Retinal pigment epithelial cell (primary cell): ENCODE results near the gene ALLC.

ENCODE experiments used
- DNase-seq: peaks from one replicate; pipeline ENCODE4 v3.0.0-alpha.2; 2010; ENCODE audit warnings: low read depth
- H3K4me3 ChIP-seq: 2 replicates; pipeline ENCODE4 v1.5.1; 2011; ENCODE audit warnings: mild to moderate bottlenecking, low read length, control low read depth, moderate library complexity
- TF ChIP-seq, protein P1 (sequence below): conservative IDR thresholded peaks from 2 replicates; pipeline ENCODE4 v1.5.1; 2011; ENCODE audit warnings: low read depth, low read length, control low read depth, inconsistent platforms

ALLC gene

DNA sequence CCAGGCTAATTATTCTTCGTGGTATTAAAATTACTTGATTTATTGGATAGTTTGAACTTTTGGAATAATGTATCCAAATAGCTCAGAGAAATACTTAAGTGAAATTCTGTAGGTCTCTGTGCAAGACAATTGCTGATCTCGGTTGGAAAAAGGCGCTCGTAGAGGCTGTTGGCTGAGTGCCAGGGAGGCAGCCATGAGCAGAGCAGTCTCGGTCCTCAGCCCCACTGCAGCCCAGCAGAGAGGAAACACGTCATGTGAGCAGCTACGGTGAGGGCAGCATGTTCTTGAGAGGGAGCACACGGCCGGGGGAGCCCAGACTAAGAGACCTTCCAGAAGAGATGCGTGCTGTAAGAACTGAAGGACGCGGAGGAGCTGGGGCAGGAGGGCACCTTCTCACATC is 87.9 kb downstream of the ALLC start:
- no peak overlapping the region for H3K4me3 ChIP-seq
- no peak for DNase-seq
- TF ChIP-seq, protein P1, sequence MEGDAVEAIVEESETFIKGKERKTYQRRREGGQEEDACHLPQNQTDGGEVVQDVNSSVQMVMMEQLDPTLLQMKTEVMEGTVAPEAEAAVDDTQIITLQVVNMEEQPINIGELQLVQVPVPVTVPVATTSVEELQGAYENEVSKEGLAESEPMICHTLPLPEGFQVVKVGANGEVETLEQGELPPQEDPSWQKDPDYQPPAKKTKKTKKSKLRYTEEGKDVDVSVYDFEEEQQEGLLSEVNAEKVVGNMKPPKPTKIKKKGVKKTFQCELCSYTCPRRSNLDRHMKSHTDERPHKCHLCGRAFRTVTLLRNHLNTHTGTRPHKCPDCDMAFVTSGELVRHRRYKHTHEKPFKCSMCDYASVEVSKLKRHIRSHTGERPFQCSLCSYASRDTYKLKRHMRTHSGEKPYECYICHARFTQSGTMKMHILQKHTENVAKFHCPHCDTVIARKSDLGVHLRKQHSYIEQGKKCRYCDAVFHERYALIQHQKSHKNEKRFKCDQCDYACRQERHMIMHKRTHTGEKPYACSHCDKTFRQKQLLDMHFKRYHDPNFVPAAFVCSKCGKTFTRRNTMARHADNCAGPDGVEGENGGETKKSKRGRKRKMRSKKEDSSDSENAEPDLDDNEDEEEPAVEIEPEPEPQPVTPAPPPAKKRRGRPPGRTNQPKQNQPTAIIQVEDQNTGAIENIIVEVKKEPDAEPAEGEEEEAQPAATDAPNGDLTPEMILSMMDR, result no peak

DNA sequence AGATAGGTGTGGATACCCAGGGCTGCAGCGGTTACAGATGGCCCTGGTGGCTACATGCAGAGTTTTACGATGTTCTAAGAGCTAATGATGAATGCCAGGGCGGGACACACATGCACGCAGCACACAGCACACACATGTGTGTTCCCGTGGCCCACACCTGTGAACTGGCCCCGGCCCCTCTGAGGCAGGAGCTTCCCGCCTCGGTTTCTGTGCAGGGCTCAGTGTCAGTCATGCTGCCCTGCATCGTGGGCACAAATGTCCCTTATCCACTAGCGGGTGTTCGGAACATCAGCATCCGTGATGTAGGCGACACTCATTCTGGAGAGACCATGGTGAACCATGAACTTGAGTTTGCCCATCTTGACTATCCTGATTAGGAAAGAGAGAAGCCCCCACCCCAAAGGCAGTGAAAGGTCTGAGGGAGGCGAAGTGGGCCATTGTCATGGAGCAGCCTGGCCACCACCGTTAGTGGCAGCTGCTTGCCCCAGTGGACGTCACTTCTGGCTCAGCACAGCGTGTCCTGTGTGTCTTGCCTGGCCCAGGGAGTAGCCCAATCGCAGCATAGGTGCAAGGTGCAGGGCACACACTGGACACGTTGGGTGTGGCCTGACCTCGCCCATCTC is 89.1 kb downstream of the ALLC start:
- TF ChIP-seq, protein P1, result no peak
- no peak overlapping the region for H3K4me3 ChIP-seq
- no peak for DNase-seq

DNA sequence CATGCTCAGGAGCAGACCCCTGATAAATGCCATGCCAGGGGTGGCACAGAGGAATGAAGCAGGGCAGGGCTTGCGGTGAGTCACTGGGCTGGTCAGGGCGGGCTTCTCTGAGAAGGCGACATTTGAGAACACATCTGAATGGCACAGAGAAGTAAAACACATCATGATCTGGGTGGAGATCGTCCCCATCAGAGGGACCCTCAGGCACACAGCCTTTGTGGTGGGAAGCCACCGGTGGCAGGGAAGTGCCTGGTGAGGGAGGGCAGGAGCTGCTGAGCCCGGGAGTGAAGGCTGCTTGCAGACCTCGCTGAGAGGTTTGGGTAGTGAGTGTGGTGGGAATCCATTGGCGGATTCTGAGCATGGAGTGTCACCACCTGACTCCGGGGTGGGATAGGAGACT is 89.8 kb downstream of the ALLC start:
- TF ChIP-seq, protein P1, result no peak
- no peak for DNase-seq
- no peak overlapping the region for H3K4me3 ChIP-seq

DNA sequence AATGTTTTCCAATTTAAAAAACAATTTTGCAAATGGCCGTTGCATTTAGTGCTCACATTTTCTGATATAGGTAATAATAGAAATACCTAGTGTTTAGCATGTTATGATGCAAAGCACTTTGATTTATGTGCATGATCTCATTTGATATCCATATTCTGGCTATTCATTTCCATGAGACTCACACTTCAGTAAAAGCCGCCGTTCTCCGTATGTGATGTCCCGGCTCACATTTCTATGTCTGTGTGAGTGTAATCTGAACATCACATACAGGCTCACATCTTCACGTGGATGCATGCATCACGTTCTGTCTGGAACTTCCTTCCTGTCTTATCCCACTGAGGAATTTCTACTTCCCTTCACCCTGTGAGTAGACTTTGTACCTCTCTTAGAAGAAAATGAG is 91.2 kb downstream of the ALLC start:
- no peak overlapping the region for H3K4me3 ChIP-seq
- no peak for DNase-seq
- TF ChIP-seq, protein P1, result no peak

DNA sequence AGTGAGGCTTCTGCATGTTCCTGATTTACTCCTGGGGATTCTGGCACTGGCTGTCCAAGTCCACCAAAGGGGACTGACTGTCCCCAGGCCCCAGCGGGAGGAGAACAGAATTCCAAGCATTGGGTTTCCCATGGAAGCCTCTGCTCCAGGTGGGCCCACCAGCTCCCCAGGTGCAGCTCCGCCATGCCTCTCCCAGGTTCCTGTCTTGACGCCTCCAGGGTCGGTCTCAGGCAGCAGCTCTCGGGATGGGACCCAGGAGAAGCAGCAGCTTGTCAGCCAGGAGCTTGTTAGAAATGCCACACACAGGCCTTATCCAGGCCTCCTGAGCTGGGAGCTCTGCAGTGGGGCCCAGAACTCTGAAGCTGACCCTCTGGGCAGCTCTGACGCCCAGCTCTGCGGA is 93.3 kb downstream of the ALLC start:
- H3K4me3 ChIP-seq, result no peak overlapping the region
- TF ChIP-seq, protein P1, result no peak
- no peak for DNase-seq

DNA sequence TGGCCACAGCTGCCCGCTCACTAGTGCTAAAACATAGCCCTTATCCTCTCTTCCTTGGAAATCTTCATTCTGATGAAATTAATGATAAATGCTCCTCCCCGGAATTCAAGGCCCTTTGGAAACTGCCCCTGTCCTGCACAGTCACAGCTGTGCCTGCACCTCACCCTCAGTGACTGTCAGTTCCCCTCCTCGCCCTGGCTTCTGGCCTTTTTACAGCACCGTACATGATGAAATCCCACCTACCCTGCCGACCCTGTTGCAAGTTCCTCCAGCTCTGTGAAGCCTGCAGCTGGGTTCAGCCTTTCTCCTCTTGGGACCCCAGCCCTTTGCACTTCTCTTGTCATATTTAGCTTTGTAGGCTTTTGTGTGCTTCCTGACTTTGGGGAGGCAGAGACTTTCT is 93.8 kb downstream of the ALLC start:
- TF ChIP-seq, protein P1, result no peak
- no peak overlapping the region for H3K4me3 ChIP-seq
- DNase-seq, result no peak
